HG03095 (cell line): ENCODE results near the gene PDCD10.

Experiments used
- ATAC-seq: cut with Tn5 transposase; IDR thresholded peaks from one replicate; pipeline ENCODE4 v1.9.1; 2021; ENCODE audit warnings: moderate library complexity; ENCODE audit not compliant: unreplicated experiment

Gene PDCD10

GRCh38 chr3:167735233-167736138, 794 bp upstream of the PDCD10 start, which contains the start of gene SERPINI1:
TSS of gene SERPINI1 (plus strand) at chr3:167735721. CDS start at chr3:167789129, 53,408 bp downstream.
- peak; percentile 56 for ATAC-seq

- ATAC-seq: no peak
These were observed 663 bp downstream of the PDCD10 start for GRCh38 chr3:167733961-167734497.

GRCh38 chr3:167732313-167733065, 2.2 kb downstream of the PDCD10 start:
- ATAC-seq: no peak

- ATAC-seq: no peak
These were observed 3.3 kb downstream of the PDCD10 start for GRCh38 chr3:167731393-167731792.

- ATAC-seq: no peak
These were observed 5.1 kb downstream of the PDCD10 start for GRCh38 chr3:167729591-167729990.

GRCh38 chr3:167728632-167729323, 5.9 kb downstream of the PDCD10 start:
- ATAC-seq: no peak

- no peak for ATAC-seq
These were observed 6.5 kb downstream of the PDCD10 start for GRCh38 chr3:167728176-167728575.

GRCh38 chr3:167723872-167724271, 10.8 kb downstream of the PDCD10 start:
- ATAC-seq: no peak

- ATAC-seq: no peak
These were observed 11.6 kb downstream of the PDCD10 start for GRCh38 chr3:167723025-167723512.

- no peak for ATAC-seq
These were observed 16.1 kb downstream of the PDCD10 start for GRCh38 chr3:167718582-167718981.

GRCh38 chr3:167716920-167717319, 17.8 kb downstream of the PDCD10 start:
- ATAC-seq: no peak

- no peak for ATAC-seq
These were observed 19.8 kb downstream of the PDCD10 start for GRCh38 chr3:167714871-167715270.

GRCh38 chr3:167712445-167712844, 22.2 kb downstream of the PDCD10 start:
- ATAC-seq: no peak

- ATAC-seq: no peak
These were observed 23.3 kb downstream of the PDCD10 start for GRCh38 chr3:167711439-167711838.

GRCh38 chr3:167710552-167710951, 24.1 kb downstream of the PDCD10 start:
- no peak for ATAC-seq

GRCh38 chr3:167709690-167710089, 25.0 kb downstream of the PDCD10 start:
- ATAC-seq: no peak

- no peak for ATAC-seq
These were observed 28.9 kb downstream of the PDCD10 start for GRCh38 chr3:167705840-167706239.

- ATAC-seq: no peak
These were observed 33.8 kb downstream of the PDCD10 start for GRCh38 chr3:167700926-167701325.

GRCh38 chr3:167700046-167700445, 34.6 kb downstream of the PDCD10 start:
- ATAC-seq: no peak

GRCh38 chr3:167694121-167694520, 40.6 kb downstream of the PDCD10 start:
- ATAC-seq: no peak

- ATAC-seq: peak; percentile 100
These were observed 43.3 kb downstream of the PDCD10 start for GRCh38 chr3:167691366-167691765.
